Measurements from ENCODE around the gene SMIM15. TPM values are rescaled to one million over a fixed set of nuclear protein-coding genes. Genes with fewer than 3 reads are reported as not detected.

SMIM15 gene
- total RNA-seq, 1 experiment from 2014 or later: 83.9 TPM

- TF ChIP-seq ZBTB33 (IDR thresholded peaks at IDR 0.05; ENCODE audit: extremely low read depth, insufficient replicate concordance, low read length): no peak
- TF ChIP-seq SRF (IDR thresholded peaks at IDR 0.05; ENCODE audit: low read depth): no peak
Measured at GRCh38 chr5:61132559-61132958, 29.7 kb downstream of the SMIM15 start (continued).

GRCh38 chr5:61130289-61130688, 32.0 kb downstream of the SMIM15 start:
- no peak for DNase-seq (ENCODE audit: low read depth, low spot score)

More at GRCh38 chr5:61130289-61130688, 32.0 kb downstream of the SMIM15 start:
- no peak overlapping the region for H3K4me3 ChIP-seq (replicated peaks in 1 of 2; ENCODE audit: low read depth in 1 of 2, low read length in 2 of 2)
- intact Hi-C loops (cut with micrococcal nuclease): no loop called here
- H3K4me1 ChIP-seq (ENCODE audit: control insufficient read depth in 1 of 2, insufficient read depth in 2 of 2, low read length in 2 of 2): no peaks in the 10 kb centered on the region
- no peaks in the 10 kb centered on the region for H3K9me3 ChIP-seq (ENCODE audit: control insufficient read depth in 1 of 2, insufficient read depth in 1 of 2, low read depth in 1 of 2, low read length in 2 of 2)
- CTCF ChIA-PET: no interaction called here
- H3K27me3 ChIP-seq (ENCODE audit: insufficient read depth, low read length): no peaks in the 10 kb centered on the region
- H3K9ac ChIP-seq (ENCODE audit: low read length): no peak overlapping the region
- H3K27ac ChIP-seq (ENCODE audit: low read depth, low read length): no peak overlapping the region
- no peak for ATAC-seq
- H2AFZ ChIP-seq (ENCODE audit: low read depth, low read length, poor library complexity, severe bottlenecking): no peak overlapping the region
- no peaks in the 10 kb centered on the region for H3K79me2 ChIP-seq (ENCODE audit: insufficient read depth, low read length)
- no peaks in the 10 kb centered on the region for H3K36me3 ChIP-seq (ENCODE audit: control insufficient read depth in 1 of 2, insufficient read depth in 2 of 2, low read length in 2 of 2)
- RAD21 ChIA-PET (ENCODE audit: low non-redundant PET in 1 of 2, low total read pairs in 2 of 2, uncharacterized antibody in 2 of 2, unreplicated experiment in 2 of 2): no interaction called here
- no peak overlapping the region for H3K4me2 ChIP-seq (ENCODE audit: low read length)
- no peaks in the 10 kb centered on the region for H4K20me1 ChIP-seq (ENCODE audit: insufficient read depth)
- H3K9me2 ChIP-seq (ENCODE audit: insufficient read depth): no peaks in the 10 kb centered on the region
- TF ChIP-seq YY1 (IDR thresholded peaks at IDR 0.05; ENCODE audit: extremely low read depth, insufficient replicate concordance, low read depth, low read length) (no peak), EZH2phosphoT487 (IDR thresholded peaks at IDR 0.05; ENCODE audit: borderline replicate concordance) (no peak), POLR2AphosphoS5 (IDR thresholded peaks at IDR 0.05; ENCODE audit: low read depth, low read length) (no peak), POLR2A (IDR thresholded peaks at IDR 0.05; ENCODE audit: borderline replicate concordance, extremely low read depth, insufficient read depth, insufficient read length) (no peak), ZFX (IDR thresholded peaks at IDR 0.05) (no peak), ATF3 (IDR thresholded peaks at IDR 0.05) (no peak), ZNF274 (IDR thresholded peaks at IDR 0.05; ENCODE audit: low read depth, low read length) (no peak), RAD21 (IDR thresholded peaks at IDR 0.05; ENCODE audit: low read depth) (no peak)
- no TSS peak for BruUV-seq (replicated peaks)
- POLR2A ChIA-PET: no interaction called here

Data from HCT116 (cell line).